B cell (primary cell): ENCODE data around the gene THBS3. TPM values are rescaled to one million over a fixed set of nuclear protein-coding genes. Genes with fewer than 3 reads are reported as not detected.

Experiments
- ATAC-seq: fragments of 200-7000 bp; cut with Tn5 transposase; one replicate; pipeline ENCODE4 v1.10.0; 2021; ENCODE audit warnings: low read depth, mild to moderate bottlenecking, moderate number of reproducible peaks, moderate library complexity
- CTCF ChIA-PET: fragments of 350-600 bp; sonication (Branson Sonifier 250); formaldehyde crosslinking; loops from one replicate; lab custom pipeline; 2021; ENCODE audit warnings: antibody characterized with exemption, inconsistent platforms; lab: Charles Lee
- POLR2A ChIA-PET: fragments of 350-600 bp; sonication (Branson Sonifier 250); formaldehyde crosslinking; loops from one replicate; lab custom pipeline; 2021; ENCODE audit warnings: antibody characterized with exemption; lab: Charles Lee
- DNase-seq: peaks from one replicate; pipeline ENCODE4 v3.0.0; 2013
- H2AFZ ChIP-seq: 2 replicates; pipeline ENCODE4 v1.6.1; 2012; ENCODE audit warnings: mild to moderate bottlenecking, low read depth, low read length; ENCODE audit not compliant: insufficient read depth, poor library complexity, severe bottlenecking
- H3K27ac ChIP-seq, 2 donors: 1 replicate in 1 of 2; 2 replicates in 1 of 2; pipeline ENCODE4 v1.5.1; 2012 to 2013; ENCODE audit warnings: low read length in 2 of 2, mild to moderate bottlenecking in 2 of 2, moderate library complexity in 1 of 2
- H3K27me3 ChIP-seq, 4 experiments: fragments of 200-600 bp in 1 of 4; sonication (generic) in 1 of 4; replicated peaks in 1 of 4; 1 replicate in 2 of 4; 2 replicates in 2 of 4; pipeline versions ENCODE4 v1.6.1 to v1.7.0; 2013 to 2016; ENCODE audit warnings: low read length in 3 of 4, mild to moderate bottlenecking in 2 of 4, mixed read lengths in 1 of 4, moderate library complexity in 1 of 4; ENCODE audit not compliant: insufficient read depth in 4 of 4, control insufficient read depth in 3 of 4; ENCODE audit errors: control extremely low read depth in 1 of 4
- H3K36me3 ChIP-seq, 2 experiments: replicated peaks in 1 of 2; 1 replicate in 1 of 2; 2 replicates in 1 of 2; pipeline versions ENCODE4 v1.6.1 to v1.7.1; 2013; ENCODE audit warnings: low read length in 1 of 2; ENCODE audit not compliant: insufficient read depth in 2 of 2, control insufficient read depth in 1 of 2; ENCODE audit errors: control extremely low read depth in 1 of 2, extremely low read depth in 1 of 2
- H3K4me1 ChIP-seq, 2 donors: fragments of 200-600 bp in 1 of 2; sonication (generic) in 1 of 2; 1 replicate in 1 of 2; 2 replicates in 1 of 2; pipeline versions ENCODE4 v1.5.1 to v1.6.1; 2013 to 2017; ENCODE audit warnings: low read length in 2 of 2; ENCODE audit not compliant: control insufficient read depth in 2 of 2, insufficient read depth in 2 of 2
- H3K4me2 ChIP-seq: replicated peaks from 2 replicates; pipeline ENCODE3; 2012; ENCODE audit warnings: mild to moderate bottlenecking, low read depth, low read length; ENCODE audit not compliant: poor library complexity, severe bottlenecking
- H3K4me3 ChIP-seq, 5 experiments: fragments of 200-600 bp in 1 of 5; sonication (generic) in 1 of 5; 1 replicate in 3 of 5; 2 replicates in 2 of 5; pipeline versions ENCODE4 v1.5.1 to v1.7.0; 2011 to 2016; ENCODE audit warnings: low read length in 4 of 5, mild to moderate bottlenecking in 4 of 5, low read depth in 2 of 5, control low read depth in 1 of 5, moderate library complexity in 1 of 5; ENCODE audit not compliant: insufficient read depth in 1 of 5; ENCODE audit errors: control extremely low read depth in 1 of 5, extremely low read depth in 1 of 5
- H3K79me2 ChIP-seq: fragments of 200-600 bp; sonication (generic); one replicate; pipeline ENCODE4 v1.6.0; 2016; ENCODE audit warnings: low read length; ENCODE audit not compliant: control insufficient read depth, insufficient read depth
- H3K9ac ChIP-seq: fragments of 200-600 bp; sonication (generic); 2 replicates; pipeline ENCODE4 v1.6.1; 2017; ENCODE audit warnings: mild to moderate bottlenecking, low read length, moderate library complexity
- H3K9me3 ChIP-seq, 3 donors: one replicate each; pipeline versions ENCODE4 v1.6.1 to v1.7.1; 2013; ENCODE audit warnings: low read length in 2 of 3; ENCODE audit not compliant: control insufficient read depth in 2 of 3, insufficient read depth in 1 of 3; ENCODE audit errors: control extremely low read depth in 1 of 3
- H4K20me1 ChIP-seq: 2 replicates; pipeline ENCODE4 v1.6.0; 2012; ENCODE audit warnings: mild to moderate bottlenecking, low read length; ENCODE audit not compliant: insufficient read depth, control insufficient read depth, poor library complexity, severe bottlenecking
- H3K27ac Mint-ChIP-seq: one replicate; pipeline ENCODE4 v1.8.0; 2021; ENCODE audit warnings: mixed read lengths
- H3K27me3 Mint-ChIP-seq: one replicate; pipeline ENCODE4 v1.8.0; 2021; ENCODE audit warnings: mixed read lengths
- H3K4me1 Mint-ChIP-seq: one replicate; pipeline ENCODE4 v1.8.0; 2021; ENCODE audit warnings: mixed read lengths
- H3K4me3 Mint-ChIP-seq: one replicate; pipeline ENCODE4 v1.8.0; 2021; ENCODE audit warnings: mixed read lengths
- H3K9me3 Mint-ChIP-seq: one replicate; pipeline ENCODE4 v1.8.0; 2022; ENCODE audit warnings: mixed read lengths; ENCODE audit not compliant: insufficient read depth
- EZH2 ChIP-seq: IDR thresholded peaks from 2 replicates; pipeline ENCODE4 v1.6.1; 2012; ENCODE audit warnings: borderline replicate concordance, low read depth, mild to moderate bottlenecking, moderate library complexity, low read length; ENCODE audit not compliant: insufficient read depth, poor library complexity, severe bottlenecking
- whole genome bisulfite sequencing: methylation state at CpG from one replicate; pipeline ENCODE4 v1.1.5; 2013; ENCODE audit warnings: missing lambda C conversion rate; ENCODE audit not compliant: insufficient coverage; 5-methylcytosine and 5-hydroxymethylcytosine counted together
- intact Hi-C: fragments of 100-400 bp; cut with micrococcal nuclease; formaldehyde crosslinking; loops from one replicate; pipeline ENCODE4 v1.10.0; 2022
- polyA plus RNA-seq: library from polyadenylated mRNA; depleted of rRNA; stranded (reverse); fragments of >200 nt; gene quantifications from 2 replicates; pipeline ENCODE4 v1.2.3, GENCODE V29; 2012
- total RNA-seq, 2 donors: library from RNA; stranded (reverse); fragments of 120-200 nt in 1 of 2; gene quantifications; 1 replicate in 1 of 2; 2 replicates in 1 of 2; pipeline versions ENCODE4 v1.2.3 to v1.2.4, GENCODE V29; 2013 to 2022
- TF ChIP-seq, protein P1 (sequence below): fragments of 200-600 bp; IDR thresholded peaks from one replicate; pipeline ENCODE4 v1.8.0; 2022; ENCODE audit warnings: antibody characterized with exemption, mild to moderate bottlenecking

The THBS3 gene
- total and polyA plus RNA-seq, 2 donors (not counting 1 experiment from before 2014, with no cell fraction given): 28.0 to 28.6 TPM

DNA sequence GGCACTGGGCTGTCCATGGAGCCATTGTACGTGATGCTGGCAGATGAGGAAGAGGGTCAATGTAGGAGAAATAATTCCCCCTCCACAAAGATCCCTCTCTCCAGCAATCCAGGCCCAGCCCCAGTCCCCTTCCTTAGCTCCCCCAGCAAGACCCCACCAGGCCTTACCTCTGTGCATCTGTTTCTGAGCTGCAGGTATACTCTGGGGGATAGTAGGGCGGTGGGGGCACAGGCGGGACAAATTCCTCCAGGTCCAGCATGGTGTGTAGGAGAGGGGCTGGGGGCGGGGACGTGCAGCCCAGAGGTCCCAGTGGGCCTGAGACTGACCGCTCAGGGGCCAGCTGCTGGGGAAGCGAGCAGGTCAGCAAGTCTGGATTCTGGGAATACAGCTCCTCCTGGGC lies 43.9 kb upstream of the THBS3 start:
- Histone ChIP-seq H3K9ac (no peak overlapping the region), H3K79me2 (no peaks in the 10 kb centered on the region), H4K20me1 (no peaks in the 10 kb centered on the region), H3K4me3 (no peak overlapping the region), H3K4me1 (peaks cover 20 to 31% of the 10 kb centered on the region in 2 donors), H3K27ac (no peak overlapping the region), H3K27me3 (no peaks in the 10 kb centered on the region), H2AFZ (no peak overlapping the region), H3K4me2 (no peak overlapping the region), H3K36me3 (peaks cover 0 to 3% of the 10 kb centered on the region in 2 experiments), H3K9me3 (peaks cover 0 to 3% (median 0%) of the 10 kb centered on the region in 3 donors)
- CTCF ChIA-PET: interaction anchor here (0.7 to 5.8 kb wide), 34 partner anchors 9 to 916 kb away, joined by 3 to 128 read pairs (median 9); partner anchors contain the start of genes ASH1L, CLK2, FDPS and HCN3
- intact Hi-C loops: loop anchor here (2.0 kb wide), 1 partner anchor 25 kb away; the partner anchor contains the start of gene HCN3
- DNase-seq (no peak), ATAC-seq (no peak)
- no peak overlapping the region for H3K27ac Mint-ChIP-seq
- H3K4me1 Mint-ChIP-seq: peaks cover 36% of the 10 kb centered on the region
- POLR2A ChIA-PET: interaction anchor here (0.6 to 1.5 kb wide), 6 partner anchors 10 to 190 kb away, joined by 3 to 5 read pairs (median 4); partner anchors contain the start of genes CLK2 and SCAMP3
- WGBS: 100% methylated on average over 1 of the region's 7 CpGs
- H3K27me3 Mint-ChIP-seq: no peaks in the 10 kb centered on the region
- TF ChIP-seq, protein P1, sequence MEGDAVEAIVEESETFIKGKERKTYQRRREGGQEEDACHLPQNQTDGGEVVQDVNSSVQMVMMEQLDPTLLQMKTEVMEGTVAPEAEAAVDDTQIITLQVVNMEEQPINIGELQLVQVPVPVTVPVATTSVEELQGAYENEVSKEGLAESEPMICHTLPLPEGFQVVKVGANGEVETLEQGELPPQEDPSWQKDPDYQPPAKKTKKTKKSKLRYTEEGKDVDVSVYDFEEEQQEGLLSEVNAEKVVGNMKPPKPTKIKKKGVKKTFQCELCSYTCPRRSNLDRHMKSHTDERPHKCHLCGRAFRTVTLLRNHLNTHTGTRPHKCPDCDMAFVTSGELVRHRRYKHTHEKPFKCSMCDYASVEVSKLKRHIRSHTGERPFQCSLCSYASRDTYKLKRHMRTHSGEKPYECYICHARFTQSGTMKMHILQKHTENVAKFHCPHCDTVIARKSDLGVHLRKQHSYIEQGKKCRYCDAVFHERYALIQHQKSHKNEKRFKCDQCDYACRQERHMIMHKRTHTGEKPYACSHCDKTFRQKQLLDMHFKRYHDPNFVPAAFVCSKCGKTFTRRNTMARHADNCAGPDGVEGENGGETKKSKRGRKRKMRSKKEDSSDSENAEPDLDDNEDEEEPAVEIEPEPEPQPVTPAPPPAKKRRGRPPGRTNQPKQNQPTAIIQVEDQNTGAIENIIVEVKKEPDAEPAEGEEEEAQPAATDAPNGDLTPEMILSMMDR: no peak
- TF ChIP-seq EZH2: no peak
- no peaks in the 10 kb centered on the region for H3K9me3 Mint-ChIP-seq
- no peak overlapping the region for H3K4me3 Mint-ChIP-seq
